Testis (tissue), 2 donors: ENCODE data around the gene ZNF804B.

Source experiments
- CTCF ChIP-seq, 3 experiments: fragments of 450-650 bp in 2 of 3; fragments of 200-600 bp in 1 of 3; sonication (generic) in 1 of 3; IDR thresholded peaks; one replicate each; pipeline ENCODE4 v1.5.1; 2016 to 2019; ENCODE audit warnings: antibody characterized with exemption in 3 of 3, mild to moderate bottlenecking in 2 of 3, moderate library complexity in 1 of 3
- POLR2A ChIP-seq: fragments of 450-650 bp; IDR thresholded peaks from one replicate; pipeline ENCODE4 v1.6.1; 2017; ENCODE audit warnings: antibody characterized with exemption, mild to moderate bottlenecking, moderate library complexity

- no peak for TF ChIP-seq POLR2A
- no peak for TF ChIP-seq CTCF (IDR thresholded peaks at IDR 0.05)
Observed at GRCh38 chr7:88771417-88771816, 11.9 kb downstream of the ZNF804B start.
